Measurements from ENCODE around the gene TOR3A. TPM values are rescaled to one million over a fixed set of nuclear protein-coding genes. Genes with fewer than 3 reads are reported as not detected.

The TOR3A gene
- total and polyA plus RNA-seq, 2 of the 8 experiments (the other 6 are each of a cell fraction or from before 2014, with no cell fraction given), result 15.3 to 21.4 TPM

- Histone ChIP-seq H3K36me3 (ENCODE audit: control insufficient read depth in 2 of 4, insufficient read depth in 4 of 4, low read length in 3 of 4) (peaks cover 0 to 14% (median 8%) of the 10 kb centered on the region in 4 experiments; a peak in 6 of 8 replicates), H2BK120ac (replicated peaks; ENCODE audit: low read depth, low read length) (no peak overlapping the region)
- CTCF ChIA-PET (ENCODE audit: partially characterized antibody), result interaction anchor here (1.5 to 2.6 kb wide), 2 partner anchors 12 to 153 kb away, joined by 3 to 11 read pairs; no protein-coding TSS in a partner anchor
- TF ChIP-seq BACH1 (IDR thresholded peaks at IDR 0.05; ENCODE audit: low read length), result no peak
- TF ChIP-seq KDM4A (IDR thresholded peaks at IDR 0.05; ENCODE audit: low read depth, low read length, severe bottlenecking), result no peak
- no peak for TF ChIP-seq NANOG (IDR thresholded peaks at IDR 0.05; ENCODE audit: insufficient read depth, low read depth, low read length, poor library complexity, severe bottlenecking)
- no peak for TF ChIP-seq ZNF274 (IDR thresholded peaks at IDR 0.05; ENCODE audit: borderline replicate concordance, extremely low read depth, low read length)
- no peak for TF ChIP-seq BRCA1 (IDR thresholded peaks at IDR 0.05; ENCODE audit: low read depth, low read length)
- TF ChIP-seq FOSL1 (IDR thresholded peaks at IDR 0.05; ENCODE audit: insufficient read depth, low read depth, low read length), result no peak
- TF ChIP-seq EZH2 (IDR thresholded peaks at IDR 0.05; ENCODE audit: low read depth, low read length, severe bottlenecking), result no peak
- TF ChIP-seq HDAC2 (IDR thresholded peaks at IDR 0.05; ENCODE audit: borderline replicate concordance in 1 of 2, low read depth in 2 of 2, low read length in 2 of 2), result no peak
- TF ChIP-seq RFX5 (IDR thresholded peaks at IDR 0.05; ENCODE audit: borderline replicate concordance, low read depth, low read length), result no peak
- no peak for TF ChIP-seq BCL11A (IDR thresholded peaks at IDR 0.05; ENCODE audit: low read depth in 2 of 2, low read length in 2 of 2)
- TF ChIP-seq POLR2AphosphoS5 (IDR thresholded peaks at IDR 0.05; ENCODE audit: low read depth, low read length), result no peak
- no peak for TF ChIP-seq SP1 (IDR thresholded peaks at IDR 0.05; ENCODE audit: low read depth, low read length)
- TF ChIP-seq RXRA (IDR thresholded peaks at IDR 0.05; ENCODE audit: insufficient read depth, low read depth, low read length), result no peak
- no peak for TF ChIP-seq E2F6 (IDR thresholded peaks at IDR 0.05)
Measured at GRCh38 chr1:179103999-179104398, 22.1 kb downstream of the TOR3A start.

More at GRCh38 chr1:179103999-179104398, 22.1 kb downstream of the TOR3A start:
- Histone ChIP-seq H3K23ac (ENCODE audit: insufficient read length) (no peak overlapping the region), H3K4me3 (ENCODE audit: extremely low read depth in 1 of 4, insufficient read depth in 2 of 4, low read depth in 3 of 4, low read length in 4 of 4) (no peak overlapping the region), H3K9ac (replicated peaks in 1 of 4; ENCODE audit: extremely low read depth in 1 of 4, low read depth in 3 of 4, low read length in 3 of 4) (no peak overlapping the region), H4K20me1 (replicated peaks in 1 of 2; ENCODE audit: control insufficient read depth in 1 of 2, insufficient read depth in 2 of 2, low read length in 2 of 2) (no peaks in the 10 kb centered on the region), H3K18ac (ENCODE audit: extremely low read depth, low read length) (no peak overlapping the region), H3K9me3 (ENCODE audit: insufficient read depth in 2 of 2, low read depth in 1 of 2, low read length in 1 of 2) (no peaks in the 10 kb centered on the region), H4K91ac (replicated peaks; ENCODE audit: insufficient read length, low read length) (no peak overlapping the region), H3K14ac (ENCODE audit: insufficient read length) (no peak overlapping the region), H3K4ac (replicated peaks; ENCODE audit: insufficient read length, low read depth, low read length) (no peak overlapping the region), H3K23me2 (ENCODE audit: low read depth, low read length) (no peaks in the 10 kb centered on the region; the same call in 1 of the 2 replicates), H3K27me3 (replicated peaks in 1 of 4; ENCODE audit: control insufficient read depth in 3 of 4, extremely low read depth in 1 of 4, insufficient read depth in 3 of 4, low read length in 3 of 4) (no peaks in the 10 kb centered on the region), H3K4me1 (replicated peaks in 1 of 4; ENCODE audit: control insufficient read depth in 3 of 4, insufficient read depth in 4 of 4, low read length in 3 of 4) (peaks cover 0 to 5% (median 0%) of the 10 kb centered on the region in 4 experiments; a peak in 1 of 7 replicates), H2BK15ac (ENCODE audit: low read length) (no peak overlapping the region), H3K4me2 (ENCODE audit: insufficient read depth in 1 of 2, low read depth in 2 of 2, low read length in 2 of 2) (no peak overlapping the region), H3K27ac (ENCODE audit: low read depth, low read length) (no peak overlapping the region), H2BK5ac (ENCODE audit: low read depth, low read length) (no peak overlapping the region), H3K79me1 (ENCODE audit: low read depth, low read length) (no peaks in the 10 kb centered on the region), H2AK5ac (ENCODE audit: low read depth, low read length) (no peak overlapping the region), H4K5ac (ENCODE audit: insufficient read length, low read depth, low read length) (no peak overlapping the region), H2AFZ (ENCODE audit: low read length) (no peak overlapping the region), H2BK12ac (ENCODE audit: low read depth, low read length) (no peak overlapping the region), H3K79me2 (ENCODE audit: control insufficient read depth in 1 of 2, insufficient read depth in 2 of 2, low read length in 2 of 2) (no peaks in the 10 kb centered on the region), H2BK20ac (ENCODE audit: low read length) (no peak overlapping the region), H3K56ac (replicated peaks; ENCODE audit: insufficient read length, low read depth, low read length) (no peak overlapping the region), H4K8ac (ENCODE audit: extremely low read depth, insufficient read depth, low read length) (no peak overlapping the region)
- DNase-seq (ENCODE audit: low read depth in 1 of 2, low spot score in 2 of 2) (no peak), FAIRE-seq (no peak)
- POLR2A ChIA-PET (ENCODE audit: partially characterized antibody), result no interaction called here
- 81% methylated on average over 1 of the region's 1 CpG; no CpG with 5 or more reads in 1 of the 2 experiments for WGBS, 2 experiments (ENCODE audit: extremely low coverage in 1 of 2, insufficient coverage in 1 of 2, insufficient read length in 1 of 2, insufficient replicate concordance in 2 of 2, low coverage in 1 of 2, low lambda C conversion rate in 2 of 2, missing lambda C conversion rate in 1 of 2)

Data from H1 (cell line).